Fibroblast of pulmonary artery (primary cell): ENCODE results near the gene BCR.

Source experiments
- DNase-seq: peaks from one replicate; pipeline ENCODE4 v3.0.0-alpha.2; 2010; ENCODE audit warnings: low read depth
- H3K4me3 ChIP-seq: replicated peaks from 2 replicates; pipeline ENCODE4 v1.5.1; 2011; ENCODE audit warnings: low read depth, mild to moderate bottlenecking, control low read depth, low read length, moderate library complexity
- CTCF ChIP-seq: IDR thresholded peaks from 2 replicates; pipeline ENCODE4 v1.5.1; 2011; ENCODE audit warnings: mild to moderate bottlenecking, control low read depth, low read length, inconsistent platforms; ENCODE audit errors: missing control alignments

BCR gene

DNA sequence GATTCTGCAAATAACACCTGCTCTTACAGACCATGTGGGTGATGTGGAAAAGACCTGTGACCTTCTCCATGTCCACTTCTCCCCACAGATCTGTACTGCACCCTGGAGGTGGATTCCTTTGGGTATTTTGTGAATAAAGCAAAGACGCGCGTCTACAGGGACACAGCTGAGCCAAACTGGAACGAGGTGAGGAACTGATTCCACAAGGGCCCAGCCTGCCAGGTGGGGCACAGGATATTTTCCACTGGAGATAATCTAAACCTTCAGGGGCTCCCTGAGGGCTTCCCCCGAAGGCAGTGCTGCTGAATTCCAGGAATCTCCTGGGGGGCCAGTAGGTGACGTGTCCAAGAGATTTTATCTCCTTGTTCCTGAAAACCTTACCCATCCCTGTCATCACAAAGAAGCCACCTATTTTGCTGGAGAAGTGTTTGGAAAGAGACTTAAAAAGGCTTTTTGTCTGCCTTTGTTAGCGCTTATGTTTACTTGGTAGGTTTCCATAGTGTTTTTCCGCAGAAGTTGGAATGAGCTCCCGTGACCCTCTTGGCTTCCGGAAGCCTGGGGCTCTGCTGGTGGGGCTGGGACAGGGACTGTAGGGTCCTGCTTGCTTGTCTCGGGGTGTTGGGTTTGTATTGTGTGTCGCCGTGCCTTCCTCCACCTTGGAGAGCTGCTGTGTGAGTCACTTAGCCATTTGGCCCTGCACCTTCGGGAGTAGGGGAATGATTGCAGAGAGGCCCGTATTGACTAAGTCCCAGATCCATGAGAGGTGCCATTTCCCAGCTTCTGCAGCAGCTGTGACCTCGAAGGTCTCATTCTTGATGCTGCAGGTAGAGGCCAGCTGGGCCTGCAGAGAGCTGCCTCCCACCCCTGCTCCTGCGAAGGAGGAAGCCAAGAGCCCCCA, 112.4 kb downstream of the BCR start:
- H3K4me3 ChIP-seq = no peak overlapping the region
- TF ChIP-seq CTCF = no peak
- DNase-seq = no peak

GRCh38 chr22:23293720-23294119, 113.4 kb downstream of the BCR start:
- TF ChIP-seq CTCF = no peak
- DNase-seq = no peak
- no peak overlapping the region for H3K4me3 ChIP-seq

DNA sequence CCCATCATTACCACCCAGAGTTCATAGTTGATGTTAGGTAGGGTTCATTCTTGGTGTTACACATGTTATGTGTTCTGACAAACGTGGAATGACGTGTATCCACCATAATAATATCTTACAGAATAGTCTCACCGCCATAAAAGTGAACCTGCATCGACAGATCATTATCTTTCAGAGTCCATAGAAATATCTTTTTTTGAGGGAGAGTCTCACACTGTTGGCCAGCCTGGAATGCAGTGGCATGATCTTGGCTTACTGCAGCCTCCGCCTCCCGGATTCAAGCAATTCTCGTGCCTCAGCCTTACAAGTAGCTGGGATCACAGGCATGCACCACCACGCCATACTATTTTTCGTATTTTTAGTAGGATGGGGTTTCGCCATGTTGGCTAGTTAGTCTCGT, 113.9 kb downstream of the BCR start:
- H3K4me3 ChIP-seq = no peak overlapping the region
- no peak for DNase-seq
- no peak for TF ChIP-seq CTCF

GRCh38 chr22:23300476-23300875, 120.2 kb downstream of the BCR start:
- H3K4me3 ChIP-seq = no peak overlapping the region
- DNase-seq = no peak
- no peak for TF ChIP-seq CTCF

DNA sequence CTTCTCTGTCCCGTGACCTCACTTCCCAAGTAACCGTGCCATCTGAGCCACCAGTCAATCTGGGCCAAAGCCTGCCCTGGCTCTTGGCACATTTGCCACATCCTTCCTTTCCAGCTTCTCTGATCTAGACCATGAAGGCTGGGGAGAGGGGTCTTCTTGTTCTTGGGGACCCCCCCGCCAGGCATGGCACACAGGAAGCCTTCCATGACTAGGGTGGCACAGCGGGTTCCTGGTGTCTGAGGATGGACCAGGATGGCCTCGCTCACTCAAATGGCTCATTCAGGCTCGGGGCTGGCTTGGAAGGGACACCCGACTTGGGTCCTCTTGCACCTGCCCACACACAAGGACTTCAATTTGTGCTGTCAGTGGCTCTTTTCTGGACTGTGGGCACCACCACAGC, 121.3 kb downstream of the BCR start:
- TF ChIP-seq CTCF = no peak
- DNase-seq = no peak
- H3K4me3 ChIP-seq = no peak overlapping the region

- no peak overlapping the region for H3K4me3 ChIP-seq
- peak; percentile 36 for DNase-seq
- TF ChIP-seq CTCF = no peak
Measured at GRCh38 chr22:23302171-23303002, 122.1 kb downstream of the BCR start.
